Cardiac muscle cell (in vitro differentiated cells and primary cell): ENCODE measurements around the gene PLK1. TPM values are rescaled to one million over a fixed set of nuclear protein-coding genes. Genes with fewer than 3 reads are reported as not detected.

Experiments
- DNase-seq, 2 donors: peaks; one replicate each; pipeline versions ENCODE4 v3.0.0 to v3.0.0-alpha.2; 2010 to 2017; ENCODE audit warnings: low read depth in 1 of 2, low spot score in 1 of 2
- H3K27ac ChIP-seq: fragments of 200-600 bp; sonication (generic); 2 replicates; pipeline ENCODE4 v1.5.1; 2016
- H3K27me3 ChIP-seq: fragments of 200-600 bp; sonication (generic); 2 replicates; pipeline ENCODE4 v1.6.0; 2016; ENCODE audit warnings: control low read depth
- H3K36me3 ChIP-seq: fragments of 200-600 bp; sonication (generic); 2 replicates; pipeline ENCODE4 v1.5.1; 2016; ENCODE audit warnings: control low read depth
- H3K4me1 ChIP-seq: fragments of 200-600 bp; sonication (generic); 2 replicates; pipeline ENCODE4 v1.8.1; 2017; ENCODE audit warnings: low read depth, mild to moderate bottlenecking, mixed run types
- H3K4me3 ChIP-seq: fragments of 200-600 bp; sonication (generic); 2 replicates; pipeline ENCODE4 v1.5.1; 2016; ENCODE audit warnings: mild to moderate bottlenecking
- H3K9me3 ChIP-seq: fragments of 200-600 bp; sonication (generic); 2 replicates; pipeline ENCODE4 v1.5.1; 2017; ENCODE audit warnings: low read depth, mild to moderate bottlenecking, control low read depth
- CTCF ChIP-seq: IDR thresholded peaks from 2 replicates; pipeline ENCODE4 v1.5.1; 2012; ENCODE audit warnings: low read depth, mild to moderate bottlenecking, low read length
- polyA plus RNA-seq: library from polyadenylated mRNA; unstranded; fragments of >200 nt; fragmentation: Nextera tagmentation; extraction: Ambion mirVana; gene quantifications from 2 replicates; pipeline ENCODE4 v1.2.1, GENCODE V29; 2016
- total RNA-seq: library from RNA; depleted of rRNA; stranded (reverse); fragments of >200 nt; gene quantifications from 2 replicates; pipeline ENCODE4 v1.2.3, GENCODE V29; 2016

Gene PLK1
- total and polyA plus RNA-seq, 2 experiments from 2014 or later: 13.4 to 93.3 TPM

- Histone ChIP-seq H3K27me3 (no peaks in the 10 kb centered on the region), H3K9me3 (no peaks in the 10 kb centered on the region), H3K36me3 (peaks cover 66% of the 10 kb centered on the region), H3K27ac (no peak overlapping the region), H3K4me1 (peaks cover 5% of the 10 kb centered on the region), H3K4me3 (no peak overlapping the region)
- DNase-seq: no peak
- no peak for TF ChIP-seq CTCF
Measured at GRCh38 chr16:23683487-23683886, 4.8 kb downstream of the PLK1 start.

GRCh38 chr16:23687034-23687808 lies 8.5 kb downstream of the PLK1 start:
- Histone ChIP-seq H3K36me3 (peaks cover 72% of the 10 kb centered on the region), H3K9me3 (no peaks in the 10 kb centered on the region), H3K4me1 (no peaks in the 10 kb centered on the region), H3K27ac (no peak overlapping the region), H3K4me3 (no peak overlapping the region), H3K27me3 (no peaks in the 10 kb centered on the region)
- TF ChIP-seq CTCF: no peak
- no peak for DNase-seq

- DNase-seq: no peak
- Histone ChIP-seq H3K4me3 (no peak overlapping the region), H3K9me3 (no peaks in the 10 kb centered on the region), H3K27ac (no peak overlapping the region), H3K27me3 (no peaks in the 10 kb centered on the region), H3K36me3 (peaks cover 55% of the 10 kb centered on the region), H3K4me1 (no peaks in the 10 kb centered on the region)
- no peak for TF ChIP-seq CTCF
Measured at GRCh38 chr16:23689442-23690187, 10.9 kb downstream of the PLK1 start.

GRCh38 chr16:23690771-23691482 lies 12.2 kb downstream of the PLK1 start:
- H3K27ac ChIP-seq: no peak overlapping the region
- no peak overlapping the region for H3K4me3 ChIP-seq
- peaks cover 46% of the 10 kb centered on the region for H3K36me3 ChIP-seq
- H3K27me3 ChIP-seq: no peaks in the 10 kb centered on the region
- no peaks in the 10 kb centered on the region for H3K4me1 ChIP-seq
- H3K9me3 ChIP-seq: no peaks in the 10 kb centered on the region
- no peak for DNase-seq
- TF ChIP-seq CTCF: no peak

- peak in 1 of 2 donors; percentile 35 for DNase-seq
- TF ChIP-seq CTCF: no peak
- H3K27me3 ChIP-seq: no peaks in the 10 kb centered on the region
- no peak overlapping the region for H3K4me3 ChIP-seq
- H3K9me3 ChIP-seq: no peaks in the 10 kb centered on the region
- no peak overlapping the region for H3K27ac ChIP-seq
- no peaks in the 10 kb centered on the region for H3K4me1 ChIP-seq
- peaks cover 42% of the 10 kb centered on the region for H3K36me3 ChIP-seq
Measured at GRCh38 chr16:23691483-23692189, 12.9 kb downstream of the PLK1 start.
